Thoracic aorta (tissue), 2 donors: Measurements from ENCODE around the gene FSCN2. TPM values are rescaled to one million over a fixed set of nuclear protein-coding genes. Genes with fewer than 3 reads are reported as not detected.

Experiments used
- ATAC-seq: fragments of 150-250 bp; one replicate; pipeline ENCODE4 v1.8.0; 2017; ENCODE audit warnings: low read depth; ENCODE audit not compliant: insufficient number of reproducible peaks, low FRiP score
- DNase-seq: peaks from one replicate; pipeline ENCODE4 v3.0.0-alpha.2; 2020; ENCODE audit warnings: low spot score
- H3K27ac ChIP-seq, 2 donors: fragments of 200-600 bp; sonication (generic); 1 replicate in 1 of 2; 2 replicates in 1 of 2; pipeline ENCODE4 v1.5.1; 2016; ENCODE audit warnings: mild to moderate bottlenecking in 2 of 2, moderate library complexity in 2 of 2
- H3K27me3 ChIP-seq: fragments of 200-600 bp; sonication (generic); replicated peaks from 2 replicates; pipeline ENCODE4 v1.6.0; 2016; ENCODE audit warnings: mild to moderate bottlenecking; ENCODE audit not compliant: insufficient read depth
- H3K36me3 ChIP-seq: fragments of 200-600 bp; sonication (generic); one replicate; pipeline ENCODE4 v1.5.1; 2016
- H3K4me1 ChIP-seq, 2 donors: fragments of 200-600 bp; sonication (generic); 1 replicate in 1 of 2; 2 replicates in 1 of 2; pipeline versions ENCODE4 v1.5.1 to v1.6.0; 2016; ENCODE audit warnings: low read depth in 2 of 2, mild to moderate bottlenecking in 1 of 2; ENCODE audit not compliant: control insufficient read depth in 1 of 2
- H3K4me3 ChIP-seq: fragments of 200-600 bp; sonication (generic); 2 replicates; pipeline ENCODE4 v1.5.1; 2016; ENCODE audit warnings: mild to moderate bottlenecking
- H3K9me3 ChIP-seq: fragments of 200-600 bp; sonication (generic); 2 replicates; pipeline ENCODE4 v1.5.1; 2016
- CTCF ChIP-seq: fragments of 200-600 bp; sonication (generic); IDR thresholded peaks from one replicate; pipeline ENCODE4 v1.5.1; 2019; ENCODE audit warnings: antibody characterized with exemption
- total RNA-seq, 2 donors: library from RNA; depleted of rRNA; stranded (reverse); fragments of >200 nt; gene quantifications; one replicate each; pipeline versions ENCODE4 v1.1.0 to v1.2.3, GENCODE V29; 2016

Gene FSCN2
- total RNA-seq, 2 donors from 2014 or later, result 4.2 to 9.2 TPM

- Histone ChIP-seq H3K27me3 (no peaks in the 10 kb centered on the region), H3K9me3 (no peaks in the 10 kb centered on the region), H3K4me1 (peaks cover 28 to 38% of the 10 kb centered on the region in 2 donors), H3K36me3 (peaks cover 23% of the 10 kb centered on the region), H3K4me3 (no peak overlapping the region), H3K27ac (no peak overlapping the region)
- no peak for ATAC-seq
- TF ChIP-seq CTCF, result no peak
- no peak for DNase-seq
Observed at GRCh38 chr17:81572563-81573168, 44.5 kb downstream of the FSCN2 start.

DNA sequence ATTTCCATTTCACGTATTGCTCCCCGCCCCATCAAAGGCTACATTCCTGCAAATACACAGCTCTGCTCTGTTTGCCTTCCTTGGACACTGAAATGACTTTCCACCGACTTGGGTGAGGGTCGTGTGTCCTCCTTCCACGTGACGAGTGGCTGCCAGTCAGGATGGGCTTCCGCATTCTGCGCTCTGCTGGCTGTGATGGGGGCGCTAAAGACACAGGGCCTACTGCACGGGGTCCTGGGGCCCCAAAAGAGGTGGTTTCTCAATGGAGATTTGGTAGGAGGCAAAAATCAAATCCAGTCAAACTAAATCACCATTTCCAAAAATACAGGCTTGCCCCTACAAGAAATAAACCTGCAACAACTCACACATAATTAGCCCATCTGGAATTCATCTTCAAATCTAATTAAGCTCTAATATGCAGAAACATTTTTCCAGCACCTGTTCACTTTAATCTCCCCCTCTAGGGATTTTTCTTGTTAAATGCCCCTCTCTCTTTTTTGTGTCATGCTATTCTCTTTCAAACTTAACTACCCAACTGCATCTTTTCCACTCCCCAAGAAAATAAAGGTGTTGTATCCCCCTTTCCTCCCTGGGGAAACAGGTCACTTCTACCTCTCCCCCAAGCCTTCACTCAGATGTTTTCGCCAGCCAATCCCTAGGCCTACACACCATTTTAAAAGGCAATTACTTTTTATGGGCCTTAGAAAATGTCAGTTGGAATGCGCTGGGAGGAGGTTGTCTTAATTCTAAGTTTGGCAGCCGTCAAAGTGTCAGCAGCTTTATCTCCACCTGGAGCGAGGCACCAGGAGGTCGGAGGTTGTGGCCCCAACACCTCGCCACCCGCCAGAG is 45.8 kb downstream of the FSCN2 start:
- no peaks in the 10 kb centered on the region for H3K9me3 ChIP-seq
- H3K4me3 ChIP-seq, result no peak overlapping the region
- TF ChIP-seq CTCF, result no peak
- peaks cover 23% of the 10 kb centered on the region for H3K36me3 ChIP-seq
- H3K27me3 ChIP-seq, result no peaks in the 10 kb centered on the region
- H3K4me1 ChIP-seq, result peaks cover 23 to 31% of the 10 kb centered on the region in 2 donors
- ATAC-seq (no peak), DNase-seq (no peak)
- H3K27ac ChIP-seq, result no peak overlapping the region

GRCh38 chr17:81574643-81574956 is 46.4 kb downstream of the FSCN2 start:
- ATAC-seq (no peak), DNase-seq (no peak)
- no peak for TF ChIP-seq CTCF
- no peak overlapping the region for H3K4me3 ChIP-seq
- peaks cover 23 to 30% of the 10 kb centered on the region in 2 donors for H3K4me1 ChIP-seq
- peaks cover 23% of the 10 kb centered on the region for H3K36me3 ChIP-seq
- H3K27ac ChIP-seq, result no peak overlapping the region
- H3K9me3 ChIP-seq, result no peaks in the 10 kb centered on the region
- no peaks in the 10 kb centered on the region for H3K27me3 ChIP-seq

DNA sequence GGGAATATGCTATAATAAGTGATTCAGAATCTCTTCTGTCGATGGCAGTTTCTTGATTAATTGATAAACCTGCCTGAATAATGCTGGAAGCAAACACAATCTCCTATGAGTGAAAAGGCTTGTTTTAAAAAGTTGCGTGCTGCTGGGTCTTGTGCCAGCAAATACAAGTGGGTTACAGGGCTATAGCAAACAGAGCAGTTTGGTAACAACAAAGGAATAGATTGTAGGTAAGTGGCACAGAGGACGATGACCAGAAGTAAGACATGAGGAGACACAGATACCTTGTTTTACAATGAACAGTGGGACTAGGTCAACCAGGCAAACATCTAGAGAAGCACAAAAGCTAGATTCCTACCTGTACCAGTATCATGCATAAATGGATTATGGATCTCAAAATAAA is 47.7 kb downstream of the FSCN2 start:
- no peak for ATAC-seq

More for the DNA sequence above, 47.7 kb downstream of the FSCN2 start:
- peak overlapping the region; percentile 71 to 83 for H3K27ac ChIP-seq
- peaks cover 23 to 30% of the 10 kb centered on the region in 2 donors for H3K4me1 ChIP-seq
- TF ChIP-seq CTCF, result no peak
- peaks cover 10% of the 10 kb centered on the region for H3K36me3 ChIP-seq
- no peak for DNase-seq
- no peak overlapping the region for H3K4me3 ChIP-seq
- no peaks in the 10 kb centered on the region for H3K9me3 ChIP-seq
- no peaks in the 10 kb centered on the region for H3K27me3 ChIP-seq
